CD14-positive monocyte (primary cell): Measurements from ENCODE around the gene HOXD11. TPM values are rescaled to one million over a fixed set of nuclear protein-coding genes. Genes with fewer than 3 reads are reported as not detected.
A peak's percentile ranks its signal among the peaks of the same experiment; 100 is the strongest.

ENCODE experiments used
- DNase-seq, 3 donors: peaks; one replicate each; pipeline ENCODE4 v3.0.0-alpha.2; 2011 to 2022
- H2AFZ ChIP-seq: 2 replicates; pipeline ENCODE4 v1.6.0; 2012; ENCODE audit warnings: mild to moderate bottlenecking, low read depth, low read length, inconsistent platforms; ENCODE audit not compliant: insufficient read depth, poor library complexity, severe bottlenecking
- H3K27ac ChIP-seq, 2 donors: 1 replicate in 1 of 2; 2 replicates in 1 of 2; pipeline ENCODE4 v1.5.1; 2012 to 2013; ENCODE audit warnings: low read length in 2 of 2, control low read depth in 1 of 2, inconsistent platforms in 1 of 2, low read depth in 1 of 2, mild to moderate bottlenecking in 1 of 2
- H3K27me3 ChIP-seq, 2 donors: one replicate each; pipeline versions ENCODE4 v1.6.0 to v1.6.1; 2011 to 2013; ENCODE audit warnings: low read length in 2 of 2; ENCODE audit not compliant: control insufficient read depth in 2 of 2, insufficient read depth in 2 of 2
- H3K36me3 ChIP-seq, 2 donors: replicated peaks in 1 of 2; 1 replicate in 1 of 2; 2 replicates in 1 of 2; pipeline versions ENCODE4 v1.5.1 to v1.6.1; 2012 to 2013; ENCODE audit warnings: low read length in 2 of 2, control low read depth in 1 of 2, inconsistent platforms in 1 of 2, mild to moderate bottlenecking in 1 of 2; ENCODE audit not compliant: insufficient read depth in 2 of 2, control insufficient read depth in 1 of 2
- H3K4me1 ChIP-seq, 2 donors: 1 replicate in 1 of 2; 2 replicates in 1 of 2; pipeline versions ENCODE4 v1.5.1 to v1.6.1; 2012 to 2013; ENCODE audit warnings: low read length in 2 of 2, control low read depth in 1 of 2, inconsistent platforms in 1 of 2, mild to moderate bottlenecking in 1 of 2, moderate library complexity in 1 of 2; ENCODE audit not compliant: insufficient read depth in 2 of 2, control insufficient read depth in 1 of 2
- H3K4me2 ChIP-seq: replicated peaks from 2 replicates; pipeline ENCODE3; 2012; ENCODE audit warnings: low read length, moderate library complexity, mild to moderate bottlenecking; ENCODE audit not compliant: poor library complexity, severe bottlenecking; ENCODE audit errors: extremely low read depth
- H3K4me3 ChIP-seq, 3 experiments: fragments of 200-600 bp in 1 of 3; sonication (generic) in 1 of 3; replicated peaks in 1 of 3; 1 replicate in 2 of 3; 2 replicates in 1 of 3; pipeline ENCODE4 v1.5.1; 2011 to 2013; ENCODE audit warnings: low read length in 3 of 3, mild to moderate bottlenecking in 3 of 3, control low read depth in 2 of 3, low read depth in 2 of 3, inconsistent platforms in 1 of 3, moderate library complexity in 1 of 3
- H3K79me2 ChIP-seq: 2 replicates; pipeline ENCODE4 v1.6.0; 2012; ENCODE audit warnings: mild to moderate bottlenecking, control low read depth, inconsistent platforms, low read length, moderate library complexity; ENCODE audit not compliant: insufficient read depth
- H3K9ac ChIP-seq: 2 replicates; pipeline ENCODE4 v1.6.0; 2017; ENCODE audit warnings: low read length, mild to moderate bottlenecking; ENCODE audit not compliant: insufficient read depth, poor library complexity, severe bottlenecking
- H3K9me3 ChIP-seq, 2 donors: replicated peaks in 1 of 2; 1 replicate in 1 of 2; 2 replicates in 1 of 2; pipeline versions ENCODE4 v1.5.1 to v1.6.1; 2012 to 2013; ENCODE audit warnings: low read length in 2 of 2, control low read depth in 1 of 2; ENCODE audit not compliant: control insufficient read depth in 1 of 2, insufficient read depth in 1 of 2
- H4K20me1 ChIP-seq: 2 replicates; pipeline ENCODE4 v1.6.0; 2012; ENCODE audit warnings: mild to moderate bottlenecking, low read length, control low read depth, moderate library complexity; ENCODE audit not compliant: insufficient read depth
- H3K27ac Mint-ChIP-seq, 7 donors: one replicate each; pipeline ENCODE4 v1.8.0; 2020; ENCODE audit warnings: mild to moderate bottlenecking in 7 of 7, mixed read lengths in 7 of 7, moderate library complexity in 6 of 7, inconsistent platforms in 2 of 7
- H3K27me3 Mint-ChIP-seq, 3 donors: one replicate each; pipeline ENCODE4 v1.8.0; 2021 to 2022; ENCODE audit warnings: low read depth in 3 of 3, mild to moderate bottlenecking in 3 of 3, mixed read lengths in 3 of 3, moderate library complexity in 3 of 3, inconsistent platforms in 1 of 3
- H3K36me3 Mint-ChIP-seq, 2 donors: one replicate each; pipeline ENCODE4 v1.8.0; 2020; ENCODE audit warnings: mixed read lengths in 2 of 2, inconsistent platforms in 1 of 2, mild to moderate bottlenecking in 1 of 2
- H3K4me1 Mint-ChIP-seq: one replicate; pipeline ENCODE4 v1.8.0; 2020; ENCODE audit warnings: mild to moderate bottlenecking, mixed read lengths
- H3K4me3 Mint-ChIP-seq, 2 donors: one replicate each; pipeline ENCODE4 v1.8.0; 2020; ENCODE audit warnings: mild to moderate bottlenecking in 2 of 2, mixed read lengths in 2 of 2, moderate library complexity in 1 of 2
- H3K9me3 Mint-ChIP-seq, 7 donors: one replicate each; pipeline ENCODE4 v1.8.0; 2020 to 2022; ENCODE audit warnings: mixed read lengths in 7 of 7, mild to moderate bottlenecking in 6 of 7, moderate library complexity in 6 of 7, inconsistent platforms in 2 of 7
- WGBS: methylation state at CpG from one replicate; pipeline ENCODE4 v1.1.5; 2013; ENCODE audit warnings: missing lambda C conversion rate; ENCODE audit not compliant: insufficient coverage; 5-methylcytosine and 5-hydroxymethylcytosine counted together
- intact Hi-C, 2 donors: fragments of 100-400 bp; cut with micrococcal nuclease; formaldehyde crosslinking; loops; one replicate each; pipeline versions ENCODE4 v1.15.0 to v1.15.1; 2023
- polyA plus RNA-seq, 3 donors: library from polyadenylated mRNA; depleted of rRNA in 1 of 3; unstranded in 2 of 3; stranded (reverse) in 1 of 3; fragments of 300-500 nt in 2 of 3; fragments of >200 nt in 1 of 3; fragmentation: Illumina TruSeq in 2 of 3; gene quantifications; 1 replicate in 2 of 3; 2 replicates in 1 of 3; pipeline ENCODE4 v1.2.3, GENCODE V29; 2012 to 2021
- TF ChIP-seq, protein P1 (sequence below): fragments of 200-600 bp; IDR thresholded peaks from one replicate; pipeline ENCODE4 v1.8.0; 2022; ENCODE audit warnings: antibody characterized with exemption, mild to moderate bottlenecking

The HOXD11 gene
- polyA plus RNA-seq, 3 donors, result not detected

- Histone ChIP-seq H3K79me2 (no peaks in the 10 kb centered on the region), H2AFZ (peak within 1 kb of the TSS; percentile 40)
These were observed 22.1 kb downstream of the HOXD11 start, which contains the start of gene HOXD8 for GRCh38 chr2:176128982-176129796. Gene HOXD8, plus strand, starts transcription at chr2:176129705. Its CDS starts 662 bp downstream, at chr2:176130367.

GRCh38 chr2:176129813-176130146 lies 22.7 kb downstream of the HOXD11 start:
- Histone ChIP-seq H3K4me1 (peaks cover 10 to 28% of the 10 kb centered on the region in 2 donors), H3K9me3 (peaks cover 0 to 53% of the 10 kb centered on the region in 2 donors), H4K20me1 (no peaks in the 10 kb centered on the region), H3K36me3 (no peaks in the 10 kb centered on the region), H2AFZ (peak overlapping the region; percentile 40), H3K9ac (no peak overlapping the region), H3K4me3 (peak overlapping the region in 1 of 3 experiments; percentile 50), H3K27ac (no peak overlapping the region), H3K79me2 (no peaks in the 10 kb centered on the region), H3K27me3 (peaks cover 92 to 94% of the 10 kb centered on the region in 2 donors), H3K4me2 (peak overlapping the region; percentile 68)
- peaks cover 0 to 29% (median 16%) of the 10 kb centered on the region in 7 donors for H3K9me3 Mint-ChIP-seq
- peaks cover 0 to 19% of the 10 kb centered on the region in 2 donors for H3K36me3 Mint-ChIP-seq
- WGBS, result under 1% methylated on average over 38 of the region's 43 CpGs
- no peak overlapping the region for H3K27ac Mint-ChIP-seq
- H3K27me3 Mint-ChIP-seq, result peaks cover 93 to 98% (median 93%) of the 10 kb centered on the region in 3 donors
- peak overlapping the region; percentile 55 to 61 for H3K4me3 Mint-ChIP-seq
- DNase-seq, result no peak
- H3K4me1 Mint-ChIP-seq, result peaks cover 30% of the 10 kb centered on the region
- intact Hi-C loops, result loop anchor here (5.0 kb wide), 3 partner anchors 523 to 1792 kb away; no protein-coding TSS in a partner anchor
- TF ChIP-seq, protein P1, sequence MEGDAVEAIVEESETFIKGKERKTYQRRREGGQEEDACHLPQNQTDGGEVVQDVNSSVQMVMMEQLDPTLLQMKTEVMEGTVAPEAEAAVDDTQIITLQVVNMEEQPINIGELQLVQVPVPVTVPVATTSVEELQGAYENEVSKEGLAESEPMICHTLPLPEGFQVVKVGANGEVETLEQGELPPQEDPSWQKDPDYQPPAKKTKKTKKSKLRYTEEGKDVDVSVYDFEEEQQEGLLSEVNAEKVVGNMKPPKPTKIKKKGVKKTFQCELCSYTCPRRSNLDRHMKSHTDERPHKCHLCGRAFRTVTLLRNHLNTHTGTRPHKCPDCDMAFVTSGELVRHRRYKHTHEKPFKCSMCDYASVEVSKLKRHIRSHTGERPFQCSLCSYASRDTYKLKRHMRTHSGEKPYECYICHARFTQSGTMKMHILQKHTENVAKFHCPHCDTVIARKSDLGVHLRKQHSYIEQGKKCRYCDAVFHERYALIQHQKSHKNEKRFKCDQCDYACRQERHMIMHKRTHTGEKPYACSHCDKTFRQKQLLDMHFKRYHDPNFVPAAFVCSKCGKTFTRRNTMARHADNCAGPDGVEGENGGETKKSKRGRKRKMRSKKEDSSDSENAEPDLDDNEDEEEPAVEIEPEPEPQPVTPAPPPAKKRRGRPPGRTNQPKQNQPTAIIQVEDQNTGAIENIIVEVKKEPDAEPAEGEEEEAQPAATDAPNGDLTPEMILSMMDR, result no peak

More at GRCh38 chr2:176128982-176129796, 22.1 kb downstream of the HOXD11 start, which contains the start of gene HOXD8:
- H3K27ac ChIP-seq, result no peak within 1 kb of the TSS
- intact Hi-C loops, result loop anchor here (5.0 kb wide), 2 partner anchors 523 to 1018 kb away; no protein-coding TSS in a partner anchor
- H3K9me3 ChIP-seq, result peaks cover 0 to 54% of the 10 kb centered on the region in 2 donors
- Mint-ChIP-seq H3K36me3 (peaks cover 0 to 20% of the 10 kb centered on the region in 2 donors), H3K27ac (peak within 1 kb of the TSS in 1 of 7 donors; percentile 46), H3K4me3 (peak within 1 kb of the TSS; percentile 63 to 84), H3K27me3 (peaks cover 93 to 98% (median 93%) of the 10 kb centered on the region in 3 donors), H3K4me1 (peaks cover 30% of the 10 kb centered on the region), H3K9me3 (peaks cover 0 to 32% (median 17%) of the 10 kb centered on the region in 7 donors)
- peak in 1 of 3 donors; percentile 27 for DNase-seq
- TF ChIP-seq, protein P1, result no peak
- peak within 1 kb of the TSS in 1 of 3 experiments; percentile 56 for H3K4me3 ChIP-seq
- no peak within 1 kb of the TSS for H3K9ac ChIP-seq
- 2% methylated on average over 44 of the region's 64 CpGs for WGBS
- peaks cover 10 to 28% of the 10 kb centered on the region in 2 donors for H3K4me1 ChIP-seq
- H3K4me2 ChIP-seq, result peak within 1 kb of the TSS; percentile 68
- no peaks in the 10 kb centered on the region for H3K36me3 ChIP-seq
- peaks cover 92 to 94% of the 10 kb centered on the region in 2 donors for H3K27me3 ChIP-seq
- no peaks in the 10 kb centered on the region for H4K20me1 ChIP-seq
